Karpas-422 (cell line): ENCODE data around the gene BMAL2. TPM values are rescaled to one million over a fixed set of nuclear protein-coding genes. Genes with fewer than 3 reads are reported as not detected.

Experiments used
- DNase-seq: peaks from one replicate; pipeline ENCODE4 v3.0.0-alpha.2; 2015
- H2AFZ ChIP-seq: fragments of 200-600 bp; sonication (generic); 2 replicates; pipeline ENCODE4 v1.6.1; 2014; ENCODE audit warnings: antibody characterized with exemption, low read length, mixed read lengths
- H3K27ac ChIP-seq: fragments of 200-600 bp; sonication (generic); 2 replicates; pipeline ENCODE4 v1.5.1; 2014; ENCODE audit warnings: mild to moderate bottlenecking, low read length, moderate library complexity
- H3K27me3 ChIP-seq: fragments of 200-600 bp; sonication (generic); 2 replicates; pipeline ENCODE4 v1.6.1; 2014; ENCODE audit warnings: low read length, mixed read lengths
- H3K36me3 ChIP-seq: fragments of 200-600 bp; sonication (generic); 2 replicates; pipeline ENCODE4 v1.6.1; 2014; ENCODE audit warnings: low read length, mixed read lengths; ENCODE audit not compliant: insufficient read depth
- H3K4me1 ChIP-seq: fragments of 200-600 bp; sonication (generic); 2 replicates; pipeline ENCODE4 v1.6.1; 2014; ENCODE audit warnings: mild to moderate bottlenecking, low read length, mixed read lengths
- H3K4me2 ChIP-seq: fragments of 200-600 bp; sonication (generic); 2 replicates; pipeline ENCODE4 v1.6.1; 2014; ENCODE audit warnings: low read length, low read depth, mild to moderate bottlenecking; ENCODE audit not compliant: poor library complexity, severe bottlenecking
- H3K4me3 ChIP-seq: fragments of 200-600 bp; sonication (generic); 2 replicates; pipeline ENCODE4 v1.5.1; 2014; ENCODE audit warnings: mild to moderate bottlenecking, antibody characterized with exemption, low read length, mixed read lengths
- H3K79me2 ChIP-seq: fragments of 200-600 bp; sonication (generic); 2 replicates; pipeline ENCODE4 v1.6.1; 2014; ENCODE audit warnings: mild to moderate bottlenecking, low read length, mixed read lengths
- H3K9ac ChIP-seq: fragments of 200-600 bp; sonication (generic); 2 replicates; pipeline ENCODE4 v1.6.0; 2014; ENCODE audit warnings: low read length
- H3K9me2 ChIP-seq: fragments of 200-600 bp; sonication (generic), shearing (Covaris generic); replicated peaks from 2 replicates; pipeline ENCODE4 v1.6.0; 2014; ENCODE audit warnings: mild to moderate bottlenecking, low read length, moderate library complexity; ENCODE audit not compliant: insufficient read depth
- H3K9me3 ChIP-seq: fragments of 300-700, 200-600 bp; sonication (generic); 2 replicates; pipeline ENCODE4 v1.6.1; 2014; ENCODE audit warnings: low read length, mixed read lengths
- H4K20me1 ChIP-seq: fragments of 200-600 bp; sonication (generic); 2 replicates; pipeline ENCODE4 v1.6.1; 2014; ENCODE audit warnings: mild to moderate bottlenecking, antibody characterized with exemption, low read length, low read depth; ENCODE audit not compliant: insufficient read depth
- total RNA-seq: library from RNA; depleted of rRNA; stranded (reverse); fragments of >200 nt; shearing (Covaris generic); gene quantifications from 2 replicates; pipeline ENCODE4 v1.2.3, GENCODE V29; 2014; ENCODE audit warnings: low replicate concordance

The BMAL2 gene
- total RNA-seq, 1 experiment from 2014 or later: not detected

DNA sequence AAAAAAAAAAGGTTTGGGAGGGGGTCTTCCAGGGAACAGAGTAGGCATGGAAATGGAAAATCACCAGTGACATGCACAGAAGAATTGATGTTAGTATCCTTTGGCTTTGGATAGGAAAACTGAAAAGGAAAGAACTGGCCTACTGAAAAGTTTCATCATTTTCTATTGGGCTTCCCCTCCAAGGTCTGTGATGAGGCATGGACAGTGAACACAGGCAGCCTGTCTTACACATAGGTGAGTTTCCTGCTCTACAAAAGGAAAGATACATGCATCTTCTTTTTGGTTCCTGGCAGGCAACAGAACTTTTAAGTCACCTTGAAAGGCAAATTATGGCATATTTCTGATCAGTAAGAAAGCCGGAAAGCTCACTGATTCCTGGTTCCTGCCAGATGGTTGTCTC is 5.8 kb downstream of the BMAL2 start:
- Histone ChIP-seq H3K9ac (no peak overlapping the region), H3K9me2 (no peaks in the 10 kb centered on the region), H3K9me3 (no peaks in the 10 kb centered on the region), H4K20me1 (no peaks in the 10 kb centered on the region), H3K4me2 (no peak overlapping the region), H3K4me1 (peaks cover 6% of the 10 kb centered on the region; the same call in 1 of the 2 replicates), H3K4me3 (no peak overlapping the region), H3K27ac (no peak overlapping the region), H3K27me3 (no peaks in the 10 kb centered on the region), H2AFZ (no peak overlapping the region), H3K79me2 (no peaks in the 10 kb centered on the region), H3K36me3 (no peaks in the 10 kb centered on the region)
- no peak for DNase-seq

DNA sequence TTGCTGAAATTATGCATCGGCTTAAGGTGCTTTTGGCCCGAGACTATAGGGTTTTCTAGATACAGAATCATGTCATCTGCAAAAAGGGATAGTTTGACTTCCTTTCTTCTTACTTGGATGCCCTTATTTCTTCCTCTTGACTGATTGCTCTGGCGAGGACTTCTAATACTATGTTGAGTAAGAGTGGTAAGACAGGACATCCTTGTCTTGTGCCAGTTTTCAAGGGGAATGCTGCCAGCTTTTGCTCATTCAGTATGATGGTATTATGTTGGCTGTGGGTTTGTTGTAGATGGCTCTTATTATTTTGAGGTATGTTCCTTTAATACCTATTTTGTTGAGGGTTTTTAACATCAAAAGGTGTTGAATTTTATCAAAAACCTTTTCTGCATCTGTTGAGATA is 8.3 kb downstream of the BMAL2 start:
- Histone ChIP-seq H3K4me3 (no peak overlapping the region), H3K9me3 (no peaks in the 10 kb centered on the region), H3K9ac (no peak overlapping the region), H4K20me1 (no peaks in the 10 kb centered on the region), H3K27me3 (no peaks in the 10 kb centered on the region), H3K9me2 (no peaks in the 10 kb centered on the region), H3K27ac (no peak overlapping the region), H3K4me1 (no peaks in the 10 kb centered on the region), H3K4me2 (no peak overlapping the region), H3K79me2 (no peaks in the 10 kb centered on the region), H3K36me3 (no peaks in the 10 kb centered on the region), H2AFZ (no peak overlapping the region)
- DNase-seq: no peak

DNA sequence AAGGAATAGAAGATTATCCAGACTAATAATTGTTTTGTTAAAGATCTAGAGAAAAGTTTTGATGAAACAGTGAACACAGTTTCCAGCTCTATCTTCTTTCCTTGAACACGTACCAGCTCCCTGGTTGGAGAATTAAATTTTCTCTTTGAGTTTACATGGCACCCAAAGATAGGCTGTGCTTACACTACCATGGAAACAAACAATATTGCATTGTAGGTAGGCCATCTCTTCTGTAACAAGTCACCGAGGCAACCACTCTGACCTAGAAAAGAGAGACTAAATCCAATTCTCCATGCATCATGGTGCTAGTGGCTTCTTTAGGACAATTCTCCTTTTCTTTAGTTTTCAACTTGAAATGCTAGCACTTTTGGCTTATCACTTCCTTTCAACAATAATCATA is 9.9 kb downstream of the BMAL2 start:
- H3K4me3 ChIP-seq: no peak overlapping the region
- H3K9me2 ChIP-seq: no peaks in the 10 kb centered on the region
- no peak overlapping the region for H3K27ac ChIP-seq
- H3K4me1 ChIP-seq: no peaks in the 10 kb centered on the region
- DNase-seq: no peak
- no peaks in the 10 kb centered on the region for H3K27me3 ChIP-seq
- no peak overlapping the region for H2AFZ ChIP-seq
- H3K9ac ChIP-seq: no peak overlapping the region
- no peaks in the 10 kb centered on the region for H3K9me3 ChIP-seq
- no peaks in the 10 kb centered on the region for H3K79me2 ChIP-seq
- no peak overlapping the region for H3K4me2 ChIP-seq
- H4K20me1 ChIP-seq: no peaks in the 10 kb centered on the region
- no peaks in the 10 kb centered on the region for H3K36me3 ChIP-seq

DNA sequence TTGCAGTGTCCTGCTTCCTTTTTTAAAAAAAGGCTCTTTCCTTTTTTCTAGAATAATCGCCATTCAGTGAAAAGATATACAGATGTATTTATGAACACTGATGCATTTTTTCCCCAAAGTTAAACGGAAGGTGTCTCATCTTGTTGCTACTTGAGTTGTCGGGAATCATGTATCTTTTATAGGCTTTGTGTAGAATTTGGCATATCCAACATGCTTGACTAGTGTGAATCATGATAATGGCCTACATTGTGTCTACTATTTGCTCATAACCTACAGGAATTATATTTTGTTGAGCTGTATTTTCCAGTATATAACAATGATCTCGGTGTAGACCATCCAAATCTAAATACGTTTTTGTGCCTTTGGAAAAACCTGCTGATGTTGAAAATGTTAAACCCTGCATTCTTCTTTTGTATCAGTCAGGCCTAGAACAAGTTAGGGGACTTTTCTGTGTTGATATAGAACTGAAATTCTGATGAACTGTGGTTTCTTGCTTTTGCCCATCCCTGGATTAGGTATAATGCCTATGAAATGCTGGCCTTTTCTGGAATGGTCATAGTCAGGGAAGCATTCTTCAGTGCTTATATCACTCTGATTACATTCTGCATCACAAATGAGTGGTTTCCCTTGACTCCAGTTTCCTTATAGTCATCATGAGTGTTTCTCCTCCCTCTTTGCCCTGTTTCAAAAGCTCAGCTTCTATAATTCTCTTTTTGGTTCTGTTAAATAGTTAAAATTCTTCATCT is 10.8 kb downstream of the BMAL2 start:
- Histone ChIP-seq H2AFZ (no peak overlapping the region), H4K20me1 (no peaks in the 10 kb centered on the region), H3K36me3 (no peaks in the 10 kb centered on the region), H3K9me2 (no peaks in the 10 kb centered on the region), H3K4me1 (no peaks in the 10 kb centered on the region), H3K27me3 (no peaks in the 10 kb centered on the region), H3K4me3 (no peak overlapping the region), H3K27ac (no peak overlapping the region), H3K4me2 (no peak overlapping the region), H3K9ac (no peak overlapping the region), H3K9me3 (no peaks in the 10 kb centered on the region), H3K79me2 (no peaks in the 10 kb centered on the region)
- no peak for DNase-seq

DNA sequence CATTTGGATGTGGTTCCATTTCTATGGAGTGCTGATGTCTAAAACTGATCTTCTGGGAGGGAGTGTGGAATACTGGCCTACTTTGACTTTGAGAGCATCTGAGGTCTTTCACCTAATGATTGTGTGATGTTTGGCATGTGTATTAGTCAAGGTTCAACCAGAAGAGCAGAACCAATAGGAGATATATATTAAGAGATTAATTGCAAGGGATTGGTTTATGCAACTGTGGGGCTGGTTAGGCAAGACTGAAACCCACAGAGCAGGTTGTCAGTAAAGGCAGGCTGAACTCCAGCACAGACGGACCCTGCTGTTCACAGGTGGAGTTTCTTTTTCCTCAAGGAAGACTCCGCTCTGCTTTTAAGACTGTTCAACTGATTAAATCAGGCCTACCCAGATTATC is 11.6 kb downstream of the BMAL2 start:
- H2AFZ ChIP-seq: no peak overlapping the region
- no peak overlapping the region for H3K9ac ChIP-seq
- H3K36me3 ChIP-seq: no peaks in the 10 kb centered on the region
- no peak overlapping the region for H3K4me3 ChIP-seq
- H3K9me3 ChIP-seq: no peaks in the 10 kb centered on the region
- no peak for DNase-seq
- no peak overlapping the region for H3K4me2 ChIP-seq
- no peaks in the 10 kb centered on the region for H4K20me1 ChIP-seq
- H3K79me2 ChIP-seq: no peaks in the 10 kb centered on the region
- no peaks in the 10 kb centered on the region for H3K9me2 ChIP-seq
- no peaks in the 10 kb centered on the region for H3K27me3 ChIP-seq
- no peaks in the 10 kb centered on the region for H3K4me1 ChIP-seq
- H3K27ac ChIP-seq: no peak overlapping the region

DNA sequence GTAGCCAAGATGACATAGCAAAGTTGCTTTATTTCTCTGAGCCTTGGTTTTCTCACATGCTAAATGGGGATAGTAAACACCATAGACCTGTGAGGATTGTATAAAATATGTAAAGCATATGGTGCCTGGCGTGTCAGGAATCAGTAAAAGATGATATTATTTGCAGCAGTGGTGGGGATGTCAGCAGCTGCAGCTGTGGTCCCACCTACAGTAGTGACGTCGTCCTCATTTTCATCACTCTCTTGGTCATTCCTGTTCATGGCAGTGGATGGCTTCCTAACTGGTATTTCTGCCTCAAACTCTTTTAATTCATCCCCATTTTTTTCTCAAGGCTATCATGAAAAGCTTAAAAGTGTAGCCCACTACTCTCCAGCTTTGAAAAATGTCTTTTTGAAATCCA is 12.1 kb downstream of the BMAL2 start:
- no peak overlapping the region for H3K4me3 ChIP-seq
- H2AFZ ChIP-seq: no peak overlapping the region
- H3K4me1 ChIP-seq: no peaks in the 10 kb centered on the region
- H3K9me3 ChIP-seq: no peaks in the 10 kb centered on the region
- no peak overlapping the region for H3K9ac ChIP-seq
- H3K4me2 ChIP-seq: no peak overlapping the region
- H3K36me3 ChIP-seq: no peaks in the 10 kb centered on the region
- no peaks in the 10 kb centered on the region for H3K27me3 ChIP-seq
- no peaks in the 10 kb centered on the region for H3K79me2 ChIP-seq
- H4K20me1 ChIP-seq: no peaks in the 10 kb centered on the region
- DNase-seq: no peak
- no peaks in the 10 kb centered on the region for H3K9me2 ChIP-seq
- no peak overlapping the region for H3K27ac ChIP-seq

DNA sequence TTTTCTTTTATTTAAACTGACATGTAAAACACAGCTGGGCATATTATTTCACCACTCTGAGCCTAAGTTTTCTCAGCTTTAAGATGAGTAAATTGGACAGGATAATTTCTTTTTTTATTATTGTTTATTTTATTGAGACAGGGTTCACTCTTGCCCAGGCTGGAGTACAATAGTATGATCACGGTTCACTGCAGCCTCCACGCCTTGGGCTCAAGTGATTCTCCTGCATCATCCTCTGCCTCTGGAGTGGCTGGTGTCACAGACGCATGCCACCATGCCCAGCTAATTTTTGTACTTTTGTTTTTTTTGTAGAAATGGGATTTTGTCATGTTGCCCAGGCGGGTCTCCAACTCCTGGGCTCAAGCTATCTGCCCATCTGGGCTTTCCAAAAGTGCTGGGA is 12.7 kb downstream of the BMAL2 start:
- DNase-seq: no peak
- no peak overlapping the region for H3K4me2 ChIP-seq
- no peak overlapping the region for H3K9ac ChIP-seq
- no peaks in the 10 kb centered on the region for H3K36me3 ChIP-seq
- no peak overlapping the region for H3K4me3 ChIP-seq
- no peak overlapping the region for H3K27ac ChIP-seq
- H3K9me2 ChIP-seq: no peaks in the 10 kb centered on the region
- no peaks in the 10 kb centered on the region for H4K20me1 ChIP-seq
- no peaks in the 10 kb centered on the region for H3K79me2 ChIP-seq
- no peak overlapping the region for H2AFZ ChIP-seq
- no peaks in the 10 kb centered on the region for H3K27me3 ChIP-seq
- H3K4me1 ChIP-seq: no peaks in the 10 kb centered on the region
- no peaks in the 10 kb centered on the region for H3K9me3 ChIP-seq

DNA sequence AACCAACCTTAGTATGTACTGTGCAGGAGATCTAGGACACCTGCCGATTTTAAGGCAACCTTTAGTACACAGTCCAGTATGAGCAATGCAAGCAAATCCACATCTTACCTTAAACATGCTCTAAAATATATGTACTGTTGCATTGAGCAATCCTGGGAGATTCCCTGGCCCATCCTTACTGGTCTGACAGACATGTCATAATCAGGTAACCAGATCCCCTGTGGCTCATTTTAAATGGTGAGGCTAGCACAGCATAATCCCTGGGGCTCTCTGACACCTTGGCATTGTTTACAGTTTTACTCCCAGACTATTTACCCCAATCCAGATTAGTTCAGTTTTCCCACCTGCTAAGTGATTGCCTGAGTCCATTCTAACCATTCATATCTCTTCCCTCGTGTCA is 15.1 kb downstream of the BMAL2 start:
- H3K4me3 ChIP-seq: no peak overlapping the region
- no peaks in the 10 kb centered on the region for H3K4me1 ChIP-seq
- H3K79me2 ChIP-seq: no peaks in the 10 kb centered on the region
- no peak overlapping the region for H2AFZ ChIP-seq
- no peaks in the 10 kb centered on the region for H3K36me3 ChIP-seq
- H3K9me2 ChIP-seq: no peaks in the 10 kb centered on the region
- no peak overlapping the region for H3K27ac ChIP-seq
- H3K4me2 ChIP-seq: no peak overlapping the region
- DNase-seq: no peak
- H3K9me3 ChIP-seq: no peaks in the 10 kb centered on the region
- H3K9ac ChIP-seq: no peak overlapping the region
- no peaks in the 10 kb centered on the region for H3K27me3 ChIP-seq
- H4K20me1 ChIP-seq: no peaks in the 10 kb centered on the region
